SK-N-SH (cell line): Measurements from ENCODE around the gene PRSS8.

ENCODE experiments used
- CHD2 ChIP-seq: fragments of 150-350 bp; IDR thresholded peaks from 2 replicates; pipeline ENCODE4 v1.6.1; 2018; ENCODE audit warnings: low read length; ENCODE audit not compliant: partially characterized antibody
- EZH2phosphoT487 ChIP-seq: fragments of 200-600 bp; sonication (generic); IDR thresholded peaks from 2 replicates; pipeline ENCODE4 v1.6.1; 2017; ENCODE audit warnings: low read depth, mixed run types, mild to moderate bottlenecking, antibody characterized with exemption, moderate library complexity, borderline replicate concordance
- JUND ChIP-seq: IDR thresholded peaks from 2 replicates; pipeline ENCODE4 v1.4.0; 2012
- MEF2A ChIP-seq: IDR thresholded peaks from 2 replicates; pipeline ENCODE4 v1.4.0; 2012; ENCODE audit warnings: low read depth, borderline replicate concordance
- NRF1 ChIP-seq: IDR thresholded peaks from 2 replicates; pipeline ENCODE4 v1.6.1; 2012; ENCODE audit warnings: low read depth, mild to moderate bottlenecking, low read length
- RAD21 ChIP-seq: IDR thresholded peaks from 2 replicates; pipeline ENCODE4 v1.6.1; 2012; ENCODE audit warnings: mild to moderate bottlenecking, low read length
- SMC3 ChIP-seq: IDR thresholded peaks from 2 replicates; pipeline ENCODE4 v1.6.1; 2012; ENCODE audit warnings: low read depth, low read length, improper control_type of control experiment
- TF ChIP-seq, protein P1 (sequence below): fragments of 200-600 bp; sonication (generic); IDR thresholded peaks from 2 replicates; pipeline ENCODE4 v1.6.1; 2017; ENCODE audit warnings: antibody characterized with exemption, mild to moderate bottlenecking, moderate library complexity

DNA sequence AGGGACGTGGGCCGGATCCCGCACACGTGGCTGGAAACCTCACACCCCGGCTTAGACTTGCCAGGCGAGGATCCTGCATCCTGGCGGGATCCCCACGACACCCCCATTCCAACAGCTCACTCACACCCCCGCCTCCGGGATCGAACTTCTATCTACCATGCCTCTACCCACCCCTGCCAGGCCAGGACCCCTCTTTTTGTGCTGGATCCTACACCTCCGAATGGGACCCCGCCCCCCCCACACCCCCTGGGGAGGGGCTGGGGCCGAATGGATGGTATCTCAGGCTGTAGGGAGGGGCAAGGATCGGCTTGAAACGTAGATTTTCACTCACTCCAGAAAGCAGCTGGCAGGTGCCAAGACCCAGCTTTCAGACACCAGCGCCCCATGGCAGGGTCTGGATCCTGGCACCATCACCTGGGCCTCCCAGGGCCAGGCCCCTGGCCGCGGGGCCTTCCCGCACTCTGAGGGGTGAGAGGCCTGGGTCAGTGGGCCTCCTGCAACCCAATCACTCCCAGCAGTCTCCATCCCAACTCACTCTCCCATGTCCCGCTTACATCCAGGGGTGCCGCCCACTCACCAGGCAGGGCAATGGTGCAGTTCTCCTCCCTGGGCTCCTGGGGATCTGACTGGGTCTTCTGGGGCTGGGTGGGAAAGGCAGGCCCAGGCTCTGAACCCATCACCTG lies 7.6 kb upstream of the PRSS8 start:
- no peak for TF ChIP-seq MEF2A
- no peak for TF ChIP-seq CHD2
- no peak for TF ChIP-seq RAD21
- TF ChIP-seq JUND, result no peak
- no peak for TF ChIP-seq EZH2phosphoT487
- TF ChIP-seq NRF1, result no peak
- TF ChIP-seq, protein P1, sequence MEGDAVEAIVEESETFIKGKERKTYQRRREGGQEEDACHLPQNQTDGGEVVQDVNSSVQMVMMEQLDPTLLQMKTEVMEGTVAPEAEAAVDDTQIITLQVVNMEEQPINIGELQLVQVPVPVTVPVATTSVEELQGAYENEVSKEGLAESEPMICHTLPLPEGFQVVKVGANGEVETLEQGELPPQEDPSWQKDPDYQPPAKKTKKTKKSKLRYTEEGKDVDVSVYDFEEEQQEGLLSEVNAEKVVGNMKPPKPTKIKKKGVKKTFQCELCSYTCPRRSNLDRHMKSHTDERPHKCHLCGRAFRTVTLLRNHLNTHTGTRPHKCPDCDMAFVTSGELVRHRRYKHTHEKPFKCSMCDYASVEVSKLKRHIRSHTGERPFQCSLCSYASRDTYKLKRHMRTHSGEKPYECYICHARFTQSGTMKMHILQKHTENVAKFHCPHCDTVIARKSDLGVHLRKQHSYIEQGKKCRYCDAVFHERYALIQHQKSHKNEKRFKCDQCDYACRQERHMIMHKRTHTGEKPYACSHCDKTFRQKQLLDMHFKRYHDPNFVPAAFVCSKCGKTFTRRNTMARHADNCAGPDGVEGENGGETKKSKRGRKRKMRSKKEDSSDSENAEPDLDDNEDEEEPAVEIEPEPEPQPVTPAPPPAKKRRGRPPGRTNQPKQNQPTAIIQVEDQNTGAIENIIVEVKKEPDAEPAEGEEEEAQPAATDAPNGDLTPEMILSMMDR, result no peak
- no peak for TF ChIP-seq SMC3
